Breast epithelium (tissue), 3 donors: Measurements from ENCODE around the gene AKR1C2.

Experiments used
- POLR2A ChIP-seq: fragments of 450-650 bp; IDR thresholded peaks from one replicate; pipeline ENCODE4 v1.6.1; 2016; ENCODE audit warnings: antibody characterized with exemption, mild to moderate bottlenecking, moderate library complexity
- POLR2AphosphoS5 ChIP-seq, 3 donors: sonication (generic); formaldehyde crosslinking; IDR thresholded peaks; one replicate each; pipeline ENCODE4 v1.6.1; 2017; ENCODE audit warnings: antibody characterized with exemption in 3 of 3
- TF ChIP-seq, protein P1 (sequence below), 3 donors: fragments of 450-650 bp; IDR thresholded peaks; one replicate each; pipeline ENCODE4 v1.5.1; 2016 to 2017; ENCODE audit warnings: antibody characterized with exemption in 3 of 3, mild to moderate bottlenecking in 3 of 3, moderate library complexity in 3 of 3

DNA sequence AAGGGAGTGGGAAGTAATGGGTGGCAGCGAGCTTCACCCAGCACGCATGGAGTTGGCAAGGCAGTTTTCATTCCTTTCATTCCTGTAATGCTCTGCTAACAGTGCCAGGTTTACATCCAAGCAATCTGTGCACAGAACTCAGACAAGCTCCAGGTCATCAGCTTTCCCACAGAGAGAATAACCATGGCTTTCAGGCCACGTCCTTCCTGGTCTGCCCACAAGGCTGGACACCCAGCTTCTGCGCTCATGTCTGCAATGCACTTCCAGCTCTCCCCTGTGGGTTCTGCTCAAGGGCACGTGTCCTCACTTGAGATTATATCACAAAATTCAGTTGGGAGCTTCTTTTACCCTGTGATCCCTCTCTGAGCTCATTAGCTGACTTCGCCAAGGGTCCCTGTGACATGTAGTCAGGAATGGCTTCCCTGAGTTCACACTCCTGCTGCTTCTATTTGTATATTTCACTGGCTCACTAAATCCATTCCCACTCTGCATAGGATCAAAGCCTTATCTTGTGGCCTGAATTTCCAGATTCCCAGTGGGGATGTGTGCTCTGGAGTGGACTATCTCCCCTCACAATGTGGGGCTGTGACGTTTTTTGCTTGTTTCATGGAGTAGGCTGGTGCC is 18.6 kb downstream of the AKR1C2 start:
- TF ChIP-seq, protein P1, sequence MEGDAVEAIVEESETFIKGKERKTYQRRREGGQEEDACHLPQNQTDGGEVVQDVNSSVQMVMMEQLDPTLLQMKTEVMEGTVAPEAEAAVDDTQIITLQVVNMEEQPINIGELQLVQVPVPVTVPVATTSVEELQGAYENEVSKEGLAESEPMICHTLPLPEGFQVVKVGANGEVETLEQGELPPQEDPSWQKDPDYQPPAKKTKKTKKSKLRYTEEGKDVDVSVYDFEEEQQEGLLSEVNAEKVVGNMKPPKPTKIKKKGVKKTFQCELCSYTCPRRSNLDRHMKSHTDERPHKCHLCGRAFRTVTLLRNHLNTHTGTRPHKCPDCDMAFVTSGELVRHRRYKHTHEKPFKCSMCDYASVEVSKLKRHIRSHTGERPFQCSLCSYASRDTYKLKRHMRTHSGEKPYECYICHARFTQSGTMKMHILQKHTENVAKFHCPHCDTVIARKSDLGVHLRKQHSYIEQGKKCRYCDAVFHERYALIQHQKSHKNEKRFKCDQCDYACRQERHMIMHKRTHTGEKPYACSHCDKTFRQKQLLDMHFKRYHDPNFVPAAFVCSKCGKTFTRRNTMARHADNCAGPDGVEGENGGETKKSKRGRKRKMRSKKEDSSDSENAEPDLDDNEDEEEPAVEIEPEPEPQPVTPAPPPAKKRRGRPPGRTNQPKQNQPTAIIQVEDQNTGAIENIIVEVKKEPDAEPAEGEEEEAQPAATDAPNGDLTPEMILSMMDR (IDR thresholded peaks at IDR 0.05) = no peak
- TF ChIP-seq POLR2A (no peak), POLR2AphosphoS5 (IDR thresholded peaks at IDR 0.05) (no peak)
